HG03442 (cell line): ENCODE results near the gene PLEKHM2.

ENCODE experiments used
- ATAC-seq: cut with Tn5 transposase; IDR thresholded peaks from one replicate; pipeline ENCODE4 v1.9.1; 2021; ENCODE audit warnings: mild to moderate bottlenecking, moderate library complexity; ENCODE audit not compliant: unreplicated experiment

PLEKHM2 gene

GRCh38 chr1:15724949-15725880 lies 41.1 kb downstream of the PLEKHM2 start:
- ATAC-seq: no peak

GRCh38 chr1:15726508-15726907 lies 42.4 kb downstream of the PLEKHM2 start:
- no peak for ATAC-seq

GRCh38 chr1:15727021-15727420 lies 42.9 kb downstream of the PLEKHM2 start:
- ATAC-seq: no peak

- ATAC-seq: no peak
Measured at GRCh38 chr1:15727424-15727823, 43.3 kb downstream of the PLEKHM2 start.

GRCh38 chr1:15727866-15728534 lies 43.9 kb downstream of the PLEKHM2 start:
- ATAC-seq: no peak

- no peak for ATAC-seq
Measured at GRCh38 chr1:15728937-15729657, 45.0 kb downstream of the PLEKHM2 start.

GRCh38 chr1:15730423-15730822 lies 46.3 kb downstream of the PLEKHM2 start:
- no peak for ATAC-seq

- no peak for ATAC-seq
Measured at GRCh38 chr1:15730936-15731335, 46.8 kb downstream of the PLEKHM2 start.

GRCh38 chr1:15731735-15732685 lies 47.9 kb downstream of the PLEKHM2 start:
- ATAC-seq: no peak

GRCh38 chr1:15732686-15733081 lies 48.6 kb downstream of the PLEKHM2 start:
- no peak for ATAC-seq

- ATAC-seq: no peak
Measured at GRCh38 chr1:15733218-15733725, 49.2 kb downstream of the PLEKHM2 start.

GRCh38 chr1:15733726-15734226 lies 49.7 kb downstream of the PLEKHM2 start:
- no peak for ATAC-seq

GRCh38 chr1:15734296-15734695 lies 50.2 kb downstream of the PLEKHM2 start:
- no peak for ATAC-seq

- no peak for ATAC-seq
Measured at GRCh38 chr1:15734901-15735300, 50.8 kb downstream of the PLEKHM2 start.

- ATAC-seq: no peak
Measured at GRCh38 chr1:15735304-15736037, 51.4 kb downstream of the PLEKHM2 start.

- no peak for ATAC-seq
Measured at GRCh38 chr1:15736038-15736891, 52.1 kb downstream of the PLEKHM2 start, which contains the start of gene SLC25A34. TSS of gene SLC25A34 (plus strand) at chr1:15736258. CDS start at chr1:15736486, 228 bp downstream.

GRCh38 chr1:15736892-15737261 lies 52.8 kb downstream of the PLEKHM2 start:
- ATAC-seq: no peak
